Sciatic nerve (tissue), 2 donors: Measurements from ENCODE around the gene FDX2. TPM values are rescaled to one million over a fixed set of nuclear protein-coding genes. Genes with fewer than 3 reads are reported as not detected.
"Not testable (repeated sequence)": the region's sequence is repeated elsewhere in the genome, so short reads cannot be mapped to it uniquely, and the experiment has no call there.

Experiments
- ATAC-seq: fragments of 200-7000 bp; cut with Tn5 transposase; one replicate; pipeline ENCODE4 v1.9.1; 2020; ENCODE audit warnings: mild to moderate bottlenecking, moderate library complexity
- DNase-seq: peaks from one replicate; pipeline ENCODE4 v3.0.0-alpha.2; 2020; ENCODE audit warnings: low spot score
- intact Hi-C: fragments of 100-400 bp; cut with DNase I; formaldehyde crosslinking; loops from one replicate; pipeline ENCODE4 v1.14.2; 2022
- total RNA-seq: library from RNA; stranded (reverse); fragmentation: NEBNext Ultra II Directional; extraction: Animal tissue kit (Norgen Biotek cat#: 25700); gene quantifications from one replicate; pipeline ENCODE4 v1.2.1, GENCODE V29; 2021
- donor health status: DM: no; HTN: no; CAD: no.
- donor health status: DM: no; HTN: no; CAD: no.

The FDX2 gene
- total RNA-seq, 1 donor from 2014 or later, result 15.2 TPM

- intact Hi-C loops, result no loop called here
- DNase-seq (no peak), ATAC-seq (no peak)
Observed at GRCh38 chr19:10289167-10289835, 26.5 kb downstream of the FDX2 start.

GRCh38 chr19:10288662-10289166, 27.1 kb downstream of the FDX2 start:
- DNase-seq, result no peak
- intact Hi-C loops, result no loop called here
- ATAC-seq, result no peak

- intact Hi-C loops, result no loop called here
- ATAC-seq (peak; percentile 29), DNase-seq (no peak)
Observed at GRCh38 chr19:10286803-10287737, 28.7 kb downstream of the FDX2 start, which contains the start of gene ICAM4. ICAM4 (plus strand) TSS chr19:10286955; CDS start chr19:10287013, 58 bp downstream.

- intact Hi-C loops, result no loop called here
- DNase-seq (no peak), ATAC-seq (no peak)
Observed at GRCh38 chr19:10285393-10285792, 30.4 kb downstream of the FDX2 start.

- intact Hi-C loops, result no loop called here
- ATAC-seq (no peak), DNase-seq (no peak)
Observed at GRCh38 chr19:10284960-10285278, 30.9 kb downstream of the FDX2 start.

- intact Hi-C loops, result no loop called here
- no peak for ATAC-seq
Observed at GRCh38 chr19:10284065-10284959, 31.5 kb downstream of the FDX2 start.

GRCh38 chr19:10283301-10284064, 32.3 kb downstream of the FDX2 start:
- DNase-seq (no peak), ATAC-seq (no peak)
- intact Hi-C loops, result no loop called here

More at GRCh38 chr19:10284065-10284959, 31.5 kb downstream of the FDX2 start:
- DNase-seq, result no peak

- intact Hi-C loops, ATAC-seq, DNase-seq: not testable (repeated sequence)
Observed at GRCh38 chr19:10282043-10282442, 33.8 kb downstream of the FDX2 start.

GRCh38 chr19:10279737-10280442, 35.9 kb downstream of the FDX2 start:
- intact Hi-C loops, result no loop called here
- no peak for ATAC-seq
- no peak for DNase-seq

GRCh38 chr19:10278935-10279334, 36.9 kb downstream of the FDX2 start:
- DNase-seq, result no peak
- ATAC-seq, result no peak
- intact Hi-C loops, result no loop called here

- intact Hi-C loops, result no loop called here
- DNase-seq (no peak), ATAC-seq (no peak)
Observed at GRCh38 chr19:10277795-10278589, 37.8 kb downstream of the FDX2 start.

- no peak for DNase-seq
- intact Hi-C loops, result no loop called here
- ATAC-seq, result no peak
Observed at GRCh38 chr19:10274589-10274988, 41.2 kb downstream of the FDX2 start.

GRCh38 chr19:10271543-10272086, 44.2 kb downstream of the FDX2 start:
- no peak for DNase-seq
- ATAC-seq, result peak; percentile 4

GRCh38 chr19:10270616-10271394, 45.0 kb downstream of the FDX2 start, which contains the start of gene ICAM1:
ICAM1 (plus strand) TSS chr19:10271120; CDS start chr19:10271160, 40 bp downstream.
- DNase-seq (peak; percentile 93), ATAC-seq (peak; percentile 83)
- intact Hi-C loops, result no loop called here

More at GRCh38 chr19:10271543-10272086, 44.2 kb downstream of the FDX2 start:
- intact Hi-C loops, result no loop called here

GRCh38 chr19:10270180-10270615, 45.6 kb downstream of the FDX2 start:
- intact Hi-C loops, result no loop called here
- DNase-seq (peak; percentile 85), ATAC-seq (peak; percentile 73)
